ENCODE data around the gene CGB3.

Gene CGB3

GRCh38 chr19:48991873-48992580, 32.1 kb downstream of the CGB3 start:
- POLR2A ChIA-PET: interaction anchor here (0.6 to 2.5 kb wide), 9 partner anchors 8 to 120 kb away, joined by 3 to 10 read pairs (median 4); partner anchors contain the start of genes CGB7 and PPP1R15A
- CTCF ChIA-PET: interaction anchor here (0.7 to 6.8 kb wide), 30 partner anchors 7 to 234 kb away, joined by 3 to 128 read pairs (median 4); partner anchors contain the start of genes BAX and CGB7
- H3K4me3 ChIP-seq (ENCODE audit: low read depth, low read length): peak overlapping the region; percentile 97
- no peak for TF ChIP-seq CTCF (IDR thresholded peaks at IDR 0.05; ENCODE audit: insufficient read depth, low read length, missing control alignments)
- no peak for DNase-seq (ENCODE audit: low read depth, low spot score)

GRCh38 chr19:48991011-48991609, 33.0 kb downstream of the CGB3 start:
- no peak for TF ChIP-seq CTCF (IDR thresholded peaks at IDR 0.05; ENCODE audit: insufficient read depth, low read length, missing control alignments)
- peak overlapping the region; percentile 97 for H3K4me3 ChIP-seq (ENCODE audit: low read depth, low read length)
- POLR2A ChIA-PET: interaction anchor here (1.3 to 2.5 kb wide), 4 partner anchors 7 to 67 kb away, joined by 3 to 10 read pairs (median 5); partner anchors contain the start of gene CGB7
- DNase-seq (ENCODE audit: low read depth, low spot score): no peak
- CTCF ChIA-PET: interaction anchor here (1.1 to 6.8 kb wide), 11 partner anchors 7 to 203 kb away, joined by 3 to 128 read pairs (median 25); partner anchors contain the start of genes BAX and CGB7

- no peak overlapping the region for H3K4me3 ChIP-seq (ENCODE audit: low read depth, low read length)
- CTCF ChIA-PET: interaction anchor here (2.3 to 6.8 kb wide), 4 partner anchors 9 to 148 kb away, joined by 8 to 128 read pairs (median 24); no protein-coding TSS in a partner anchor
Observed at GRCh38 chr19:48990400-48990799, 33.7 kb downstream of the CGB3 start.

GRCh38 chr19:48989701-48990291, 34.3 kb downstream of the CGB3 start:
- ChIA-PET POLR2A (interaction anchor here (0.6 kb wide), 1 partner anchor 26 kb away, joined by 3 read pairs; no protein-coding TSS in a partner anchor), CTCF (interaction anchor here (0.9 to 6.8 kb wide), 4 partner anchors 10 to 48 kb away, joined by 3 to 128 read pairs (median 8); no protein-coding TSS in a partner anchor)
- TF ChIP-seq CTCF (IDR thresholded peaks at IDR 0.05; ENCODE audit: insufficient read depth, low read length, missing control alignments): no peak
- no peak for DNase-seq (ENCODE audit: low read depth, low spot score)
- H3K4me3 ChIP-seq (ENCODE audit: low read depth, low read length): no peak overlapping the region

More at GRCh38 chr19:48990400-48990799, 33.7 kb downstream of the CGB3 start:
- no peak for TF ChIP-seq CTCF (IDR thresholded peaks at IDR 0.05; ENCODE audit: insufficient read depth, low read length, missing control alignments)
- POLR2A ChIA-PET: interaction anchor here (0.6 kb wide), 1 partner anchor 27 kb away, joined by 3 read pairs; no protein-coding TSS in a partner anchor
- DNase-seq (ENCODE audit: low read depth, low spot score): no peak

- TF ChIP-seq CTCF (IDR thresholded peaks at IDR 0.05; ENCODE audit: insufficient read depth, low read length, missing control alignments): no peak
- H3K4me3 ChIP-seq (ENCODE audit: low read depth, low read length): no peak overlapping the region
- POLR2A ChIA-PET: no interaction called here
- no peak for DNase-seq (ENCODE audit: low read depth, low spot score)
- CTCF ChIA-PET: interaction anchor here (0.7 to 1.3 kb wide), 4 partner anchors 10 to 49 kb away, joined by 3 to 5 read pairs (median 3); no protein-coding TSS in a partner anchor
Observed at GRCh38 chr19:48988860-48989259, 35.3 kb downstream of the CGB3 start.
